ENCODE results near the gene OMA1.

GRCh38 chr1:58435376-58435775, 111.2 kb downstream of the OMA1 start:
- no peak for TF ChIP-seq CTCF (IDR thresholded peaks at IDR 0.05)
- no peak for TF ChIP-seq POLR2A (IDR thresholded peaks at IDR 0.05)
- TF ChIP-seq EP300 (IDR thresholded peaks at IDR 0.05), result no peak

Measured in ovary (tissue), 3 donors.